T-cell (primary cell): ENCODE data around the gene TP53I11. TPM values are rescaled to one million over a fixed set of nuclear protein-coding genes. Genes with fewer than 3 reads are reported as not detected.

Experiments
- ATAC-seq, 4 experiments: fragments of 200-7000 bp in 3 of 4; fragments of 150-1000 bp in 1 of 4; cut with Tn5 transposase; replicated peaks in 1 of 4; 1 replicate in 3 of 4; 2 replicates in 1 of 4; pipeline ENCODE4 v1.10.0; 2021; ENCODE audit warnings: moderate library complexity in 3 of 4, mild to moderate bottlenecking in 2 of 4, moderate number of reproducible peaks in 1 of 4
- CTCF ChIA-PET, 2 donors: fragments of 300-600 bp; sonication (Branson Sonifier 250); formaldehyde crosslinking; loops; one replicate each; lab custom pipeline; 2022; ENCODE audit warnings: antibody characterized with exemption in 2 of 2; lab: Charles Lee
- POLR2A ChIA-PET, 2 donors: fragments of 300-600 bp; sonication (Branson Sonifier 250); formaldehyde crosslinking; loops; one replicate each; lab custom pipeline; 2022; ENCODE audit warnings: antibody characterized with exemption in 2 of 2; lab: Charles Lee
- DNase-seq, 35 experiments: peaks; one replicate each; pipeline versions ENCODE4 v3.0.0 to v3.0.0-alpha.2; 2013 to 2023
- H3K27ac ChIP-seq: one replicate; pipeline ENCODE4 v1.5.1; 2013; ENCODE audit warnings: low read length
- H3K27me3 ChIP-seq, 2 experiments: replicated peaks in 1 of 2; 1 replicate in 1 of 2; 2 replicates in 1 of 2; pipeline versions ENCODE4 v1.6.1 to v1.7.0; 2013; ENCODE audit warnings: low read length in 1 of 2, mixed read lengths in 1 of 2; ENCODE audit not compliant: control insufficient read depth in 2 of 2, insufficient read depth in 2 of 2; ENCODE audit errors: extremely low read depth in 1 of 2
- H3K36me3 ChIP-seq, 2 donors: 1 replicate in 1 of 2; 2 replicates in 1 of 2; pipeline versions ENCODE4 v1.6.1 to v1.7.0; 2013; ENCODE audit warnings: low read length in 1 of 2; ENCODE audit not compliant: control insufficient read depth in 2 of 2, insufficient read depth in 1 of 2; ENCODE audit errors: extremely low read depth in 1 of 2
- H3K4me1 ChIP-seq, 2 experiments: 1 replicate in 1 of 2; 2 replicates in 1 of 2; pipeline versions ENCODE4 v1.6.1 to v1.7.0; 2013; ENCODE audit warnings: low read length in 2 of 2, mixed read lengths in 1 of 2; ENCODE audit not compliant: insufficient read depth in 2 of 2, control insufficient read depth in 1 of 2; ENCODE audit errors: extremely low read depth in 1 of 2
- H3K4me3 ChIP-seq, 2 donors: 1 replicate in 1 of 2; 2 replicates in 1 of 2; pipeline versions ENCODE4 v1.5.1 to v1.7.0; 2013; ENCODE audit warnings: mild to moderate bottlenecking in 2 of 2, low read length in 1 of 2, moderate library complexity in 1 of 2; ENCODE audit not compliant: control insufficient read depth in 1 of 2; ENCODE audit errors: extremely low read depth in 1 of 2
- H3K9me3 ChIP-seq: 2 replicates; pipeline ENCODE4 v1.7.0; 2013
- H3K27ac Mint-ChIP-seq, 2 donors: one replicate each; pipeline ENCODE4 v1.8.0; 2020 to 2021; ENCODE audit warnings: mild to moderate bottlenecking in 2 of 2, mixed read lengths in 2 of 2
- H3K27me3 Mint-ChIP-seq, 2 donors: one replicate each; pipeline ENCODE4 v1.8.0; 2021 to 2022; ENCODE audit warnings: mixed read lengths in 2 of 2
- H3K36me3 Mint-ChIP-seq: one replicate; pipeline ENCODE4 v1.8.0; 2021; ENCODE audit warnings: mixed read lengths
- H3K4me1 Mint-ChIP-seq, 3 donors: one replicate each; pipeline ENCODE4 v1.8.0; 2020 to 2022; ENCODE audit warnings: mixed read lengths in 3 of 3, mild to moderate bottlenecking in 1 of 3
- H3K4me3 Mint-ChIP-seq, 3 donors: one replicate each; pipeline ENCODE4 v1.8.0; 2020 to 2022; ENCODE audit warnings: mild to moderate bottlenecking in 3 of 3, mixed read lengths in 3 of 3, moderate library complexity in 3 of 3
- H3K9me3 Mint-ChIP-seq, 3 donors: one replicate each; pipeline ENCODE4 v1.8.0; 2020 to 2022; ENCODE audit warnings: mixed read lengths in 3 of 3
- WGBS: methylation state at CpG from one replicate; pipeline ENCODE4 v1.1.5; 2013; ENCODE audit warnings: missing lambda C conversion rate; ENCODE audit not compliant: insufficient coverage; 5-methylcytosine and 5-hydroxymethylcytosine counted together
- total RNA-seq, 35 experiments: library from RNA in 6 of 35; stranded (reverse) in 6 of 35; fragments of 120-200 nt in 1 of 35; gene quantifications; one replicate each; pipeline versions ENCODE4 v1.2.1 to v1.2.4 and lab custom pipeline; 2013 to 2026

TP53I11 gene
- total RNA-seq, 5 donors from 2014 or later (not counting 1 experiment from before 2014, with no cell fraction given) = 6.6 to 27.0 (median 16.4) TPM

- H3K27ac ChIP-seq = no peak overlapping the region
- no peaks in the 10 kb centered on the region for H3K9me3 ChIP-seq
- H3K36me3 Mint-ChIP-seq = no peaks in the 10 kb centered on the region
- DNase-seq (no peak), ATAC-seq (no peak)
- POLR2A ChIA-PET = no interaction called here
- no peaks in the 10 kb centered on the region for H3K4me1 Mint-ChIP-seq
- no peaks in the 10 kb centered on the region for H3K27me3 Mint-ChIP-seq
- no peak overlapping the region for H3K4me3 Mint-ChIP-seq
- no peak overlapping the region for H3K27ac Mint-ChIP-seq
- no peaks in the 10 kb centered on the region for H3K4me1 ChIP-seq
- no peaks in the 10 kb centered on the region for H3K9me3 Mint-ChIP-seq
- H3K27me3 ChIP-seq = no peaks in the 10 kb centered on the region
- H3K36me3 ChIP-seq = no peaks in the 10 kb centered on the region
- 60% methylated on average over 1 of the region's 3 CpGs for WGBS
- H3K4me3 ChIP-seq = no peak overlapping the region
- CTCF ChIA-PET = no interaction called here
Observed at GRCh38 chr11:44962464-44962863, 11.8 kb upstream of the TP53I11 start.

GRCh38 chr11:44960200-44960845, 9.6 kb upstream of the TP53I11 start:
- no peaks in the 10 kb centered on the region for H3K36me3 ChIP-seq
- Mint-ChIP-seq H3K36me3 (no peaks in the 10 kb centered on the region), H3K27me3 (no peaks in the 10 kb centered on the region), H3K27ac (no peak overlapping the region), H3K4me1 (no peaks in the 10 kb centered on the region), H3K4me3 (no peak overlapping the region), H3K9me3 (no peaks in the 10 kb centered on the region)
- no peaks in the 10 kb centered on the region for H3K4me1 ChIP-seq
- no peak overlapping the region for H3K4me3 ChIP-seq
- ChIA-PET CTCF (interaction anchor here (0.5 to 1.0 kb wide), 5 partner anchors 9 to 361 kb away, joined by 3 to 5 read pairs (median 3); no protein-coding TSS in a partner anchor), POLR2A (interaction anchor here in 1 of 2 donors (0.6 kb wide), 1 partner anchor 24 kb away, joined by 7 read pairs; no protein-coding TSS in a partner anchor)
- DNase-seq (no peak), ATAC-seq (no peak)
- no peaks in the 10 kb centered on the region for H3K9me3 ChIP-seq
- no peaks in the 10 kb centered on the region for H3K27me3 ChIP-seq
- WGBS = 21% methylated on average over 3 of the region's 7 CpGs
- no peak overlapping the region for H3K27ac ChIP-seq

- Mint-ChIP-seq H3K27me3 (no peaks in the 10 kb centered on the region), H3K27ac (no peak overlapping the region)
- no peak for ATAC-seq
Observed at GRCh38 chr11:44959064-44959463, 8.4 kb upstream of the TP53I11 start.

GRCh38 chr11:44957776-44958564, 7.3 kb upstream of the TP53I11 start:
- H3K9me3 Mint-ChIP-seq = no peaks in the 10 kb centered on the region
- WGBS = 79% methylated on average over 2 of the region's 8 CpGs
- CTCF ChIA-PET = interaction anchor here in 1 of 2 donors (0.5 to 0.6 kb wide), 2 partner anchors 22 to 144 kb away, joined by 3 read pairs; no protein-coding TSS in a partner anchor
- no peak overlapping the region for H3K27ac ChIP-seq
- no peak overlapping the region for H3K4me3 ChIP-seq
- H3K4me1 Mint-ChIP-seq = peaks cover 0 to 2% (median 0%) of the 10 kb centered on the region in 3 donors
- POLR2A ChIA-PET = no interaction called here
- H3K36me3 Mint-ChIP-seq = no peaks in the 10 kb centered on the region
- H3K4me3 Mint-ChIP-seq = no peak overlapping the region
- no peaks in the 10 kb centered on the region for H3K9me3 ChIP-seq
- no peak for DNase-seq
- H3K4me1 ChIP-seq = no peaks in the 10 kb centered on the region
- no peaks in the 10 kb centered on the region for H3K27me3 ChIP-seq
- no peak overlapping the region for H3K27ac Mint-ChIP-seq
- no peaks in the 10 kb centered on the region for H3K27me3 Mint-ChIP-seq
- H3K36me3 ChIP-seq = no peaks in the 10 kb centered on the region
- no peak for ATAC-seq

More at GRCh38 chr11:44959064-44959463, 8.4 kb upstream of the TP53I11 start:
- H3K4me3 Mint-ChIP-seq = no peak overlapping the region
- ChIA-PET POLR2A (interaction anchor here in 1 of 2 donors (0.5 kb wide), 1 partner anchor 30 kb away, joined by 4 read pairs; no protein-coding TSS in a partner anchor), CTCF (interaction anchor here in 1 of 2 donors (0.8 to 1.0 kb wide), 2 partner anchors 23 to 341 kb away, joined by 3 read pairs; no protein-coding TSS in a partner anchor)
- H3K36me3 ChIP-seq = no peaks in the 10 kb centered on the region
- H3K27me3 ChIP-seq = no peaks in the 10 kb centered on the region
- H3K4me3 ChIP-seq = no peak overlapping the region
- H3K36me3 Mint-ChIP-seq = no peaks in the 10 kb centered on the region
- H3K27ac ChIP-seq = no peak overlapping the region
- DNase-seq = no peak
- H3K9me3 Mint-ChIP-seq = no peaks in the 10 kb centered on the region
- H3K4me1 ChIP-seq = no peaks in the 10 kb centered on the region
- 83% methylated on average over 2 of the region's 3 CpGs for WGBS
- H3K9me3 ChIP-seq = no peaks in the 10 kb centered on the region
- peaks cover 0 to 2% (median 0%) of the 10 kb centered on the region in 3 donors for H3K4me1 Mint-ChIP-seq

GRCh38 chr11:44957040-44957515, 6.4 kb upstream of the TP53I11 start:
- DNase-seq (no peak), ATAC-seq (no peak)
- no peak overlapping the region for H3K4me3 ChIP-seq
- WGBS = 84% methylated on average over 21 of the region's 35 CpGs
- no peaks in the 10 kb centered on the region for H3K27me3 Mint-ChIP-seq
- no peaks in the 10 kb centered on the region for H3K9me3 Mint-ChIP-seq
- H3K36me3 Mint-ChIP-seq = no peaks in the 10 kb centered on the region
- CTCF ChIA-PET = no interaction called here
- no peak overlapping the region for H3K27ac Mint-ChIP-seq
- peaks cover 0 to 2% (median 0%) of the 10 kb centered on the region in 3 donors for H3K4me1 Mint-ChIP-seq
- H3K36me3 ChIP-seq = no peaks in the 10 kb centered on the region
- H3K27me3 ChIP-seq = no peaks in the 10 kb centered on the region
- H3K4me3 Mint-ChIP-seq = no peak overlapping the region
- no peaks in the 10 kb centered on the region for H3K9me3 ChIP-seq
- no peak overlapping the region for H3K27ac ChIP-seq
- no peaks in the 10 kb centered on the region for H3K4me1 ChIP-seq
- POLR2A ChIA-PET = no interaction called here

- H3K9me3 Mint-ChIP-seq = no peaks in the 10 kb centered on the region
- no peak overlapping the region for H3K27ac Mint-ChIP-seq
Observed at GRCh38 chr11:44955015-44955738, 4.5 kb upstream of the TP53I11 start.

More at GRCh38 chr11:44955015-44955738, 4.5 kb upstream of the TP53I11 start:
- Histone ChIP-seq H3K4me3 (no peak overlapping the region), H3K4me1 (peaks cover 0 to 6% of the 10 kb centered on the region in 2 experiments), H3K36me3 (no peaks in the 10 kb centered on the region), H3K27me3 (peaks cover 0 to 1% of the 10 kb centered on the region in 2 experiments), H3K27ac (no peak overlapping the region), H3K9me3 (no peaks in the 10 kb centered on the region)
- H3K4me1 Mint-ChIP-seq = peaks cover 0 to 7% (median 0%) of the 10 kb centered on the region in 3 donors
- POLR2A ChIA-PET = no interaction called here
- CTCF ChIA-PET = no interaction called here
- DNase-seq = peak in 1 of 35 experiments; percentile 24
- 93% methylated on average over 3 of the region's 5 CpGs for WGBS
- no peaks in the 10 kb centered on the region for H3K27me3 Mint-ChIP-seq
- H3K4me3 Mint-ChIP-seq = no peak overlapping the region
- ATAC-seq = no peak
- H3K36me3 Mint-ChIP-seq = no peaks in the 10 kb centered on the region
